ENCODE results near the gene NRP1.

NRP1 gene

DNA sequence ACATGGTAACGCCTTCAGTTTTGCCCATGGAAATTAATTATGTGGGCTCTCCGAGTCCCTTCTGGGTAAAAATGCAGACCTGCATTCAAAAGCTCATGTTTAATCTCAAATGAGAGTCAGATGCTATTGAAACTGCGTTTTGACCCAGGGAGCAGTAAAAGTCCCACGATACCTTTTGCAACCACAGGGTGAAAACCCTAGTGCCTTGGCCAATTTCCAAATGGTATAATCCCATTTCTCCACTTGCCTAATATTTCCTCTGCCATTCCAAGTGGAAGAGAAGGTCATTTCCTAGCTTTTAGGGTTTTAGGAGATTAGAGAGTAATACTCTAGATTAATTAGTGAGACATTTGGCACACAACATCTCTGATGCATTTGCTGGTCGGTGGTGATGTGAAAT, 132.5 kb downstream of the NRP1 start:
- no peak for DNase-seq

DNA sequence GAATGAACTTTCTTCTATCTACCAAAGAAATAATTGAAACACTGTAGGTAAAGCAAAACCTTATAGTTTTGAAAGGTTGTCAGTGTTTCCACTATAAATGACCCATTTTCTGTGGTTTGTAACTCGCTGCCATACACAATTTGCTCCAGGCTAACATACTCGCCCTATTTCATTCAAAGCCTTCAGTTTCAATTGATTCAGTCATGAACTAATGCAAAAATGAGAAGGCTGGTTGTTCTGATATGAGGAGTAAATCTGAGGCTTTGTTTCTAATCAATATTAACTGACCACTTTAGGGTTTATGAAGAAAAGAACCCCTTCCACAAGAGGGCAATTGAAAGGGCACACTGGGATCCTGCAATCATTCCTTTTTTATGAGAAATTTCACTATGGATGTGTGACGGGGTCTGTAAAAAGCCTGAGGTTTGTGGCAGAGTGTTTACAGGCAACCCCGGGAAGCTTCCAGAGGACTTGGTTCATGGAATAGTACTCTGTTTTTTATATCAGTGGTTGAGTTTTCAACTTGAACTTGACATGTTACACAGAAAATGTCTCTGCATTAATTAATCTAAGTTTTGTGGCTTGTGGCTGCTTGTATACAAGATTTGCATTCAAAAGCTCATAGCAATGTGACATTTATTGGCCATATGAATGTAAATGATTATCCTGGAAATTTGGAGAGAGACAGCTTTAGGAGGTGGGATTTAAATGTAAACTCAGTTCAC, 133.2 kb downstream of the NRP1 start:
- no peak for DNase-seq

DNA sequence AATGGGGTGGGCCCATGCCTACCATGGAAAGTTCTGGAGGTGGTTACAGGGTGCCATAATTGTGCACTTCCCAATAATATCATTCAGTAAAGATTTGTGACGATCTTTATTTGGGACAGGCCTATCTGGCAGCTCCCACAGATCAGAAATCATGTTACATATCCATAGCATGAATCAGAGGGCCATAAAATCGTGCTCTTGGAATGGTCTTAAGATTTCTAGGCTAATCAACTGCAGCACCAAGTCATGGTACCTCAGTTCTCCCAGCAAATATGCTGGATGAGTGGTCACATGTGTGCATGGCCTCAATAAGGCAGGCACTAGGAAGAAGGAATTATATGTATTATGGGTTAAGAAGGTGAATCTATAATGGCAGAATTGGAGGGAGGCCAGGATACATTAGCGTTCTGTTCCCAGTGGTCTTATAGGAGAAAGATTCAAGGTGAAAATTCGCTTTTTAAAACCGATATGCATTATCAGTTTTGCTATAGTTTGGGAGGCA, 134.7 kb downstream of the NRP1 start:
- DNase-seq, result no peak

DNA sequence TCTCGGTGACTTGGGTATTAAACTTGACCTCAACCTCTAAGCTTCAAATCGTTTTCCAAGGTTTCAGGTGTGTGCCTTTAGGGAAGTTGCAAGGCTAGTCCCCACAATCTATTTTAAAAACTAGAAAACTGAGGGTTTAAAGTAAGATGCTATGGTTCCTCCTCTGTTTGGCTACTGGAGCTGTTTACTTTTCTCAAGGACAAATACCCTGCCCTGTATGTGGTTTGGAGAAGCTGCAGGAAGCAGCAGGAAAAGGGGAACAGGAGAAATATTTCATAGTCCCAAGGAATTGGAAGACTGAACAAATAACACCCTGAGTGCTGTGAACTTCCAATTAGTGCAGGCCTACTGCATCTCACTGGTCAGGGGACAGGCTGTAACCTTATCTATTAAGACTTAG, 135.9 kb downstream of the NRP1 start:
- no peak for DNase-seq

DNA sequence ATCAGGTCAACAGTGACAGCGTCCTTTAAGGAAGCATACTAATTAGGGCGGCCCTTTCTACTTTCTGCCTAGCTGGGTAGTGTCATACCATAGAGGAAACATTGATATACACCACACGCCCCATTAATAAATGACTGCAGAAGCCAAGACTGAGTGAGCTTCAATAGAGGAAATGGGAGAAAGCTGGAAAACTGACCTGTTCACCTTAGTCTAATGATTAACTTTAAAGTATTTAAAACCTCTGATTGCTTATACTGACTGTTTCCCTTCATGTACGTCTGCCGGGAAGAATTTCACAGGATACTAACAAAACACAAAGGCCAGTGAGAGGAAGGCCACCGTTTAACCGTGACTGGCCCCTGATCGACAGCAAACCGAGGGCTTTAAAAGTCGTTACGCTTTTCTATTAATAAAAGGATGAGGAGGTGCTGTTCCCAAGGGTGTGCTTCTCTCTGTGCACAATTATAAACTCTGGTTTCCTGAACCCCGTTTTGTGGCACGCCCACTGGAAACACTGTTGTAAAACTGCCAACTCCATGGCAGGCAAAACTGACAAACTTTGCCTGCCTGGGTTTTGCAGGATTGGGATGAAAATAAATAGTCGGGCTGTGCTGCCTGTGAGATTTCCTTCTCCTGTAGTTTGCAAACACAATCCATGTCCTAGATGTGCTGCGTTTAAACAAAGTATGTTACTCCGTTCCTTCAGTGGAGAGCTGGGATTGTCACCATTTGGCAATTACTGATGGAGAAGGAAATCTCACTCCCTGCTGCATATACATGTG, 137.6 kb downstream of the NRP1 start:
- DNase-seq, result no peak

DNA sequence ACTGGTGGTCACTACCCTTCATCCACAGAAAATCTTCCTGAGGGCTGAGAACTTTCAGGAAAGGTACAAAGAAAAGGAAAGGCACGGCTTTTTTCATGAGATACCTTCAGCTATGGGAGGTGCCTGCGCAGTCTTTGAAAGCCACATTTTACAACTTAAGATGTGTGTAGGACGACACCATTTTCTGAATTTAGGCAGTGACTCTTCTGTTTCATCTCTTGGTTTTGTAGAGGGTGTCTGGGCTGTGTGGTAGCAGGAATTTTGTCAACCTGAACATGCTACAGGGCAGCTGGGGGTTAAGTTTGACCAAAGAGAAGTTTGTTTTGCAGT, 138.1 kb downstream of the NRP1 start:
- no peak for DNase-seq

DNA sequence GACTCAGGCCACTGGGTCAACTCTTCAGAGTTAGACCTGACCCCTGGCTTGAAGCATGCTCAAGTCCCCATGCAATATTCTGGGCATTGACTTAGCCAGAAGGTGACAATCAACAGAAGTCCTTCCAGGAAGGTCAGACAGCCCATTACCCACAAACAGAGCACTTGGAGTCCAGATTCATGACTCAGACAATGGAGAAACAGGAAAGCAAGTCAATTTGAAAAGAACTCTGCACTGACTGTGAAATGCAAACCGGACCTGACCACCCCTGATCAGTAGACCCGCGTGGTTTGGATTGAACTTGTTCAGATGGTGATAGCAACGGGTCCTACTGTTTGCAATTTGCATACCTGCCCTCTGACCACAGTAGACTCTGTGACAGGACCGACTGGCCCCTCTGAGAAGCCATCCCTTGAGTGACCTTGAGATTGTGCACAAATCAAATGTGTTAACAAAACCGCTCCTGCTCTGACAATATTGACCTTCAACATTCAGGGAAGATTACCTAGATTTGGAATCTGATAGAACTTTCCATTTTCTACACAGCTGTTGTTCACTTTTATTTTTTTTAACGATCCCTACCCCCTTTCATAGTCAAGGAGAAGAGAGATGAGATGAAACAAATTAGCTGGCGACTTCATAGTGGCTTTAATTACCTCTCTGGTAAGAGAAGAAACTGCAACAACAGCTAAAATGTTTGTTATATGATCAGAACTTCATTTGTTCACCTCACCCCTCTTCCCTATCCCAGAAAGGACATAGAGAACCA, 138.7 kb downstream of the NRP1 start:
- DNase-seq, result no peak

DNA sequence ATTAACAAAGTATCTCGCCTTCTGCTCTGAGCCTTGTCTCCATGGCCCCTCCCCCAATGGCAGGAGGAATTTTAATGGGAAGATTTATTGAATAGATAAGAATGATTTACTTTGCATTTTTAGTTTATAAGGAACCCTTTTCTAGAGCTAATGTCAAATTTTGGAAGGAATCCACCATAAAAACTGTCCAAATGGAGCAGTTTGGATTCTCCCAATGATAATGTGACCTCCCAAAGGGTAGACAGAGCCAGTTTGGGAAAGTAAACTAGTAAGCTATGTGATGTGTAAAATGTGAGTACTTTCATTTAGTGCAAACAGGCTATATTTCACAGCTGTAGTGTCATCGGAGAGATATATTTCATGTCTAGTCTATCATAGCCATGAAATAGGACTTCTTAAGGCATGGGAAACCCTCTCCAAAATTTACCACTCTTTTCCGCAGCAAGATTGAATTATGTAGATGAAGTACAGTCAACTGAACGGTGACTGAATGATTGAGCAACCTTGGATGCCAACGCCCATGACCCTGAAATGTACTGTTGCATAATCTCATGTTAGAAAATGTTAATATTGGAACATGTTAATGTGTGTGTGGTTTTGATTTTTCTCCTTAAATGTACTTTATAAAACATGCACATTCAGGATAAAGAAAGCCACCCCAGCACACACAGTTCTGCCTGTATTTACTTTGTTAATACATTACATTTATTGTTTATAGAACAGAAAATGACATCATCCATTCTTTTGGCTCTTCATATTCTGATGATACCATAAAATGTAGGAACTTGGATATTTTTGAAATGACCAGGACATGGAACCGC, 140.6 kb downstream of the NRP1 start:
- no peak for DNase-seq

DNA sequence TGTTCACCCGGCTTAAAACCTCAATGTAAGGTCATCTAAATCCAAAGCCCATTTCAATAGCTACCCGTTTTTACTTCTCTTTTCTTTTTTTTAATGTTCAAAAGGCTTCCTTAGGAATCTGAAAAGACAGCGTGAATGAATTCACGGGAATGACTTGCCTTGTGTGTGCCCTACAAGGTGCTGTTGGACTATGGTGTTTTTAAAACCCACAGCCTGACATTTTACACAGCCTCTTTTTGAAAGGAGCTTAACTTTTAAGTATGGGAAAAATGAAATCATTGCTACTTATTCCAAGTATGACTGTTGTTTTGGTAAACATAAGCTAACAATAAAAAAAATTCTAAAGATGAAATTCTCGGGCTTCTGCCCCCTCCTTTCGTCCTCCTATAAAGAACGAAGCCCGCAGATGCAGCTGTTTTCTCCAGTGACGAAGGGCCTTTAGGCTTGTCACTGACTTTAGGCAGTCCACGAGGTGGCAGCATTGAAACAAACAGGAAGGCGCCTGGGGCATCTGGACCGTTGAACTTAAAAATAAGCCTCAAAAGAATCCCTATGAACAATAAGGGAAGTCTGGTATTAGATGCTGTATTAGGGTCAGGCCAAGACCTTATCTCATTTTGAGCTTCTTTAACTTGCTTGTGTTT, 141.3 kb downstream of the NRP1 start:
- DNase-seq, result peak; percentile 47 to 57

DNA sequence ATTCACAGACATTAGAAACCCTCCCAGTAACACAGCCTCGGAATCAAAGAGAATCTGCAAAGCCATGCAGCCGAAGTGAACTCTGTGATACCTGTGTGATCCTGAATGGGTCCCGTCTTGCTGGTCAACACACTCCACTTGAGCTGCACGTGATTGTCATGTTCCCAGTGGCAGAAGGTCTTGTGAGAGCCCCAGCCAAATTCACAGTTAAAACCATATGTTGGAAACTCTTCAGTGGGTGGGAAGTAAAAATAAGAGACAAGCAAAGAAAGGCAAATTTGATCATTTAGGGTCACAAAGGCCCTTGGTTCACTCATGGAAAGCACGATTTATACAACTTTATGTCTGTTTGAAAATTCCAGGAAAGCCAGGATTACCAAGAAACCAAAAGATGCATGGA, 142.3 kb downstream of the NRP1 start:
- no peak for DNase-seq

DNA sequence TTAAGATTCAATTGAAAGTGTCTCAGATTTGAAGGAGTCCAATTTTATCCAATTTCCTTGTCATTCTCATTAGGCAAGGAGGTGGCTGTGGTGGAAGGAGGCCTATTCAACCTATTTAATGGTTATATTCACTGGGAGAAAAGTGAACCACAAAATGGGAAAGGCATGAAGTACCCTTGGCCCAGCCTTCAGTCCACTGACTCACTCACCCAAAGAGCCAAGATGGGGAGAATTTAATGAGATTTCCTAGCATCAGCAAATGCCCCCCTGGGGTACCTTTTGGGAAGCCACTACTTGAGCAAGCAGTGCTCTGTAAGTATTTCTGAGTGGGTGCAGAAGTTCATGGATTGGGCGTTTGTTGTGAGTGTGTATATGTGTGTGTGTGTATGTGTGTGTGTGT, 144.1 kb downstream of the NRP1 start:
- DNase-seq, result no peak

DNA sequence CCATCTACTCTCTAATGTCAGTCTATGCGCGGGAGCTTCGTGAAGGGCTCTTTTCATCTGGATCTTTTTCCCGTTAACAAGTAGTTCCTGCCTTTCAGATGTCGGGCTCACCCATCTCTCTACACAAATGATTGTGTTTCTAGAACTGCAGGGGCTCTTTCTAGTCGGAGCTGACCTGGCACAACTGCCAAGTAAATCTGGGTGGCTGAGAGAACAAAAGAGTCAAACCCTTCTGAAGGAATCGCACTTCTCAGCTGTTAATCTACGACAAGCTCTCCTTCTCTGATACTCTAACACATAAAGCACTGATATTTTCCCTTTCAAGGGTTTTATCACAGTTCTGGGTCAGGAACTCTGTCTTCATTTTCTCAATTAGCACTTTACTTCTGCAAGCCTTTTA, 144.7 kb downstream of the NRP1 start:
- no peak for DNase-seq

DNA sequence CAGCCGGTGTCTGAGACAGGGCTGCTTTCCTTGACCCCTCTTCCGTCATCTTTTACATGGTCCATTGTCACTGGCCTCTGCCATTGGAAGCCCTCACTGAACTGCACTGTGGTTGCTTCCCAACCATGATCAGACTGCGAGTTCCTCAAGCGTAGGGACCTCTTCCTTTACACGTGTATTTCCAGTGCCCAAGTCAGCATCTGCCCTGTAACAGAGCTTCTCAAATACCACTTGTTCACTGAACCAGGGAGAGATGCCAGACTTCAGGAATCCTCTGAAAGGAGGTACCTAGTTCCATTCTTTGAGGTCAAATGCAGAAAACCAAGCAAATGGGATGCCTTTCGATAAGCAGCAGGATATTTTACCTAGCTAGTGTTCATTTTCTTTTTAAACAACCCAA, 145.1 kb downstream of the NRP1 start:
- no peak for DNase-seq

DNA sequence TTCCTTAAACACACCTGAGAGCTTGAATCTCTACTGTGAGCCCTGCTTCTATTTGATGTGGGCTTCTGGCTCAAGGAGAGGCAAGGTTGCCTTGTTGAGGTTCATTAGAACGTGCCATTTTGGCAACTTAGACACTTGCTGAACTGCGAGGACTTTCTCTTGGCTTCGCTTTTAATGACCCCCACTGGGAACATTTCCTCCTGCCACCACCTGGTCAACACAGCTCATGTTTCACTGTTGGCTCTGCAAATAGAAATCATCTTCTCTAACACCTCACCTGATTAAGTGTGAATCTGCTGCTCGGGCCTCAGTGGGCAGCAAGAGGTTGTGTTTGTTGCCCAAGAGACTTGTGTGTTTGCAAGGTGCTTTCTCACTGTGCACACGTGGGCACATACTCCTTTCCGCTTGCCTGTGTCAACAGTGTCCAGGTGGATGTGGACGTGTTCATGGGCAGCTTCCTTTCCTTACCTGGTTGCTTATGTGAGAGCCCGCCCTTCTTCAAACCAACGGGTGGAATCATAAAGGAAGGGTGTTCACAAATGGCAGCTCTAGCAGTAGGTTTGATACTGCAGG, 147.0 kb downstream of the NRP1 start:
- no peak for DNase-seq

DNA sequence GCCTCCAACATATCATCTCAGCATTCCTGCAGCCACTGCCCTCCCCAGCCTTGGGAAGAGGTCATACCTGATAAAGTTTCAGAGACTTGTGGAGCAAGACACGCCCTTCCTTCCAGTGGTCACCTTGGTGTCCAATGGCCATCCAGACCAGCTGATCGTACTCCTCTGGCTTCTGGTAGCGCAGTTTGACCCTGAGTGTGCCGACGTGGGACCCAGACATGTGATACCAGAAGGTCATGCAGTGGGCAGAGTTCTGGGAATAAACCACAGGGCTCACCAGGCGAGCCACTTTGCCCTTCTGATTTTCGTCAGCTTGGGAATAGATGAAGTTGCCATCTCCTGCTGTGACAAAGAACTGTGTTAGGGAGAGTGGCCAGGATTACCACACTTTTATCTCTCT, 148.3 kb downstream of the NRP1 start:
- no peak for DNase-seq

DNA sequence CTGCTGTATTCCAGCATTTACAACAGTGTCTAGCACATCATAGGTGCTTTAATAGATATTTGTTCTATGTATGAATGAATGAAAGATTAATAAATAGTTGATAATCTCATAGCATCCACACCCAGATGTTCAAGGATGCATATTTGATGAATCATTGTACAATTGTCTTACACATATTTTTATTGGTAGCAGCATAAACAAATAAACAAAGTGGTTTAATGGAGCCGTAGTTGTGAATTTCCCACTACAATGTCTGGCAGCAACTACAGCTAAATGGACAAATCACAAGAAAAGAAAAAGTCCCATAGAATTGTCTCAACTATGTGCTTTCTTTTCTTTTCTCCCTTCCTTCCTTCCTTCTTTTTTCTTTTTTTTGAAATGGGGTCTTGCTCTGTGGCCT, 150.8 kb downstream of the NRP1 start:
- no peak for DNase-seq

DNA sequence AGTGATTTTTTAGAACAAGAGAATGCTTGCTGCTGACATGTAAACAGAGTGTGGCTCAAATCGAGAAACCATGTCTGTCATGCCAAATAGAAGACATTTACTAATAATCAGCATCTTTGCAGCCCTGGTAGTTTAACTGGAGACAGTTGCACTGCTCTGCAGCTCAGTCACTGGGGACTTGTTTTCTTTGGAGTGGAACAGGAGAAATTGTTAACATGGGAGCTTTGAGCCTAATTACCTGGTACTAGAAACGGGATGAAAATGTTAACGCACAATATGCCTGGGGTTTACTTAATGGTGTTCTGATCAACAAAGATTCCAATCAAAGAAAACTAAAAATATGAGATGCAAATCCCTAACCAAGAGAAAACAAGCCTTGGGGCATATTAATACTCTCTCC, 153.5 kb downstream of the NRP1 start:
- DNase-seq, result no peak

DNA sequence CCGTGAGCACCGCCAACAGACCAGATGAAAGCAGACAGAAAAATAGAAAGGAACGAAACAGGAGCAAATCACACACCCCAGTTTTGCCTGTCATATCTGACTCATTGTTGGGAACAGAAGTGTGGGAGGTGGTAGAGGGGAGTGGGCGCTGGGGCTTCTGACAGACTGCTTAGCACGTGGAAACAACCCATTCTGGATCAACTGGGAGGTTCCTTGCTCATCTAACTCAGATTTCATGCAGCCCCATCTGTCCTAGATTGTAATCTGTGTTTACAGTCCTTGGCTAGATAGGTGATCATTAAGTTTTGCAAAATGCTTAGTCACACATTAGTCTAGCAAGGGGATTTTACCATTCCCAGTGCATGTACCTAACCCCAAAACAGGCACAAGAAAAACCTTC, 154.1 kb downstream of the NRP1 start:
- DNase-seq, result no peak

DNA sequence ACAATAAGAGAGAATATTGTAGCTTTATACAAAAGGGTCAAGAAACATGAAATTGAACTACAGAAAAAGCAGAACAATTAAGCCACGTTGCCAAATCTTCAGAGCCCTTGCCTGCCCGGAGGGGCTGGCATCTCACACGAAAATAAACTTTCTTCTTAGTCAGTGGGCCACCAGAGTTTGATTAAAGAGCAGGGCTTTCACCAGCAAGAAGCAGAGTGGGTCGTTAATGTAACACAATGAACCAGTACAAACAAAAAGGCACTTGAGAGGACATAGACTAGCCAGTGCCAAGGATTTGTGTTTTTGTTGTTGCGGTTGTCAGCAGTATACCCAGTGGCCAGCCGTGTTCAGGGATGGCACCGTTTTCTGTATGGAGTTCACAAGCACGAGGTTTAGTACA, 155.4 kb downstream of the NRP1 start:
- no peak for DNase-seq

DNA sequence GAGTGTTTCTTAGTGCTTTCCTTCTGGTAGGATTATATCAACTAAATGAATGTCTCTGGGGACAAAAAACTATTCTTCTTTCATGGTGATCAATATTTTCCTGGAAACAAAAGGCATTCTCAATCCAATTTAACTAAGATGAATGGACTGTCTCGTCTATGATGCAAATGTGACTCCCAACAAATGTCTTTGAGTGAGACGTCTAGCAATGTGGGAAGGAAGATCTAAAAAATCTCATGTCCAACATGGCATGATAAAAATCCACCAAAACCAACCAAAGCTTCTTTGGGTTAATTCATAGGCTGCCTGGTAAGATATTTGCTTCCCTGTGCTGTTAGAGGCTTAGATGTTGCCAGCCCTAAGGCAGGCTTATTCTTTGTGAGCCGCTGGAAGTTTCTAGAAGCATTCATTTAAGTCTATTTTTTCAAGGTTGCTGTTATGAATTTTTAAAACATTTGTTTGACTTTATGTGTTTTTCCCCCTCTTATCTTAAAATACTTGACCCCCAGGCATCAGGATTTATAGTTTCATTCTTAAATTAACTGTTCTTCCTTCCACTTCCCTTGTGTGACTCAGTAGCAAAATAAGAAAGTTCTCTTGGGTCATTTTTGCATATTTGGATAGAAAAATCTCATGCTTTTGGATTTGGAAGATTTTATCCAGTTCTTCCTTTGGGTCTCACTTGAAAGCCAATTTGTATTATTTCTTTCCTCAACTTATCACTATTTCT, 156.3 kb downstream of the NRP1 start:
- DNase-seq, result no peak

DNA sequence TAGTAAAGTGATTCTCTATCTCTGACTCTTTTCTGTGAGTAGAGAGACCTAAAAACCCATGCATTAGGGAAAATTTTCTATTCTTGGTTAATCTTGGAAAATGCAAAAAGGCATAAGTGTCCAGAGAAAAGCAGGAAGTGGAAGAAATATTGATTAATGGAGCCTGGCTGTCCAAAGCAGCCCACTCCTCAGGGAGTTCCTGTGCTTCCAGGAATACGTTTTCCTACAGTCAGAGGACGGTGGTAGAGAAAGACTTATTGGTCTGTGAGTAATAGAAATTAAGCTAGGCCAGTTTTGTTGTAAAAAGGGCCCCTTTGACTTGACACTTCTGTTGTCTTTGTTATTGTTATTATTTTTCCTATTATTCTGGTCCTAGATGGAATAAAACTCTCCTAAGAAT, 157.8 kb downstream of the NRP1 start:
- no peak for DNase-seq

Data from AML-193 (cell line).